Uterus (tissue), 4 donors: Measurements from ENCODE around the gene FAM118B. TPM values are rescaled to one million over a fixed set of nuclear protein-coding genes. Genes with fewer than 3 reads are reported as not detected.

Experiments
- DNase-seq, 2 donors: peaks; one replicate each; pipeline ENCODE4 v3.0.0-alpha.2; 2019 to 2020
- H3K27ac ChIP-seq, 2 donors: fragments of 200-600 bp; sonication (generic); 1 replicate in 1 of 2; 2 replicates in 1 of 2; pipeline ENCODE4 v1.5.1; 2016 to 2018
- H3K27me3 ChIP-seq, 2 donors: fragments of 200-600 bp; sonication (generic); one replicate each; pipeline ENCODE4 v1.5.1; 2018 to 2019; ENCODE audit warnings: control low read depth in 1 of 2
- H3K36me3 ChIP-seq, 2 donors: fragments of 200-600 bp; sonication (generic); one replicate each; pipeline ENCODE4 v1.5.1; 2019; ENCODE audit warnings: control low read depth in 1 of 2
- H3K4me1 ChIP-seq, 2 donors: fragments of 200-600 bp; sonication (generic); one replicate each; pipeline ENCODE4 v1.5.1; 2018 to 2019; ENCODE audit warnings: control low read depth in 1 of 2
- H3K4me3 ChIP-seq, 2 donors: fragments of 200-600 bp; sonication (generic); 1 replicate in 1 of 2; 2 replicates in 1 of 2; pipeline ENCODE4 v1.5.1; 2018 to 2019; ENCODE audit warnings: mild to moderate bottlenecking in 1 of 2
- H3K9me3 ChIP-seq, 2 donors: fragments of 200-600 bp; sonication (generic); one replicate each; pipeline ENCODE4 v1.5.1; 2019; ENCODE audit warnings: control low read depth in 1 of 2
- POLR2A ChIP-seq, 2 donors: fragments of 450-650 bp; IDR thresholded peaks; one replicate each; pipeline ENCODE4 v1.6.1; 2016; ENCODE audit warnings: antibody characterized with exemption in 2 of 2, mild to moderate bottlenecking in 1 of 2, moderate library complexity in 1 of 2
- intact Hi-C: fragments of 100-400 bp; cut with DNase I; formaldehyde crosslinking; loops from one replicate; pipeline ENCODE4 v1.15.1; 2023; ENCODE audit warnings: low total_unique reads
- total RNA-seq, 4 donors: library from RNA; depleted of rRNA in 3 of 4; stranded (reverse); fragments of >200 nt in 3 of 4; gene quantifications; one replicate each; pipeline versions ENCODE4 v1.1.0 to v1.2.4, GENCODE V29; 2014 to 2023
- TF ChIP-seq, protein P1 (sequence below), 4 experiments: fragments of 200-600 bp in 2 of 4; fragments of 450-650 bp in 2 of 4; sonication (generic) in 2 of 4; IDR thresholded peaks; one replicate each; pipeline ENCODE4 v1.5.1; 2016 to 2019; ENCODE audit warnings: antibody characterized with exemption in 4 of 4, mild to moderate bottlenecking in 2 of 4, moderate library complexity in 1 of 4
- donor health status: DM: yes; HTN: yes; CAD: no.

The FAM118B gene
- total RNA-seq, 4 donors from 2014 or later: 14.7 to 31.8 (median 17.8) TPM

DNA sequence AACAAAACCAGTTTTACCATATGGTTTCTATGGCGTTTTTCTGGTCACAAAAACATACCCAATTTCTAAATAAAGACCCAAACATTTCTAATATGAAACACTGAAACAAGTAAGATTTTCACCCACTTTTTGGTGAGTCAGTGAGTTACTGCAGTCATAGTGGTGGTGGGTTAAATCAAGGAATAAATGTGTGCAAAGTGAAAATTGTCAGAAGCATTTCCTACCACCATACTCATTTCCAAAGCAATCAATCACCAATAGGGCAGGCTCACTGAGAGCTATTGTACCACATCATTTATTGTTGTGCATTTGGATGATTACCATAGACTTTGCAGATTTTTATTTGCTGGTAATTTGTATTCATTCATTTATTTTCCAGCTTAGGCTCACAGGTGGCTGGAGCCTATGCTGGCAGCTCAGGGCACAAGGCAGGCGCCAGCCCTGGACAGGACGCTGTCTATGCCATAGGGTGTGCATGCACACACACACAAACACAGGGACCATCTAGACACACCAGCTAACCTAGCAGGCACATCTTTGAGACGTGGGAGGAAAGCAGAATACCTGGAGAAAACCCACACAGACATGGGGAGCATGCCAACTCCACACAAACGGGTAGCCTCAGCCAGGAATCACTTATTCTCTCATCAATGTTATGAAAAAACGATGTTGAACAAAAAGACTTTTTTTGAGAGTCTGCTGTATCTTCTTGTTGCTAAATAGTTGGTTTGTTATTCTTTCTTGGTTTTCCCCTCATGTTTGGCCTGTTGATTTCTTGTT, 5.1 kb downstream of the FAM118B start:
- no peaks in the 10 kb centered on the region for H3K9me3 ChIP-seq
- H3K36me3 ChIP-seq: no peaks in the 10 kb centered on the region
- H3K27ac ChIP-seq: no peak overlapping the region
- H3K4me1 ChIP-seq: no peaks in the 10 kb centered on the region
- DNase-seq: no peak
- no peak for TF ChIP-seq POLR2A (IDR thresholded peaks at IDR 0.05)
- TF ChIP-seq, protein P1, sequence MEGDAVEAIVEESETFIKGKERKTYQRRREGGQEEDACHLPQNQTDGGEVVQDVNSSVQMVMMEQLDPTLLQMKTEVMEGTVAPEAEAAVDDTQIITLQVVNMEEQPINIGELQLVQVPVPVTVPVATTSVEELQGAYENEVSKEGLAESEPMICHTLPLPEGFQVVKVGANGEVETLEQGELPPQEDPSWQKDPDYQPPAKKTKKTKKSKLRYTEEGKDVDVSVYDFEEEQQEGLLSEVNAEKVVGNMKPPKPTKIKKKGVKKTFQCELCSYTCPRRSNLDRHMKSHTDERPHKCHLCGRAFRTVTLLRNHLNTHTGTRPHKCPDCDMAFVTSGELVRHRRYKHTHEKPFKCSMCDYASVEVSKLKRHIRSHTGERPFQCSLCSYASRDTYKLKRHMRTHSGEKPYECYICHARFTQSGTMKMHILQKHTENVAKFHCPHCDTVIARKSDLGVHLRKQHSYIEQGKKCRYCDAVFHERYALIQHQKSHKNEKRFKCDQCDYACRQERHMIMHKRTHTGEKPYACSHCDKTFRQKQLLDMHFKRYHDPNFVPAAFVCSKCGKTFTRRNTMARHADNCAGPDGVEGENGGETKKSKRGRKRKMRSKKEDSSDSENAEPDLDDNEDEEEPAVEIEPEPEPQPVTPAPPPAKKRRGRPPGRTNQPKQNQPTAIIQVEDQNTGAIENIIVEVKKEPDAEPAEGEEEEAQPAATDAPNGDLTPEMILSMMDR (IDR thresholded peaks at IDR 0.05): no peak
- intact Hi-C loops: no loop called here
- no peak overlapping the region for H3K4me3 ChIP-seq
- no peaks in the 10 kb centered on the region for H3K27me3 ChIP-seq

DNA sequence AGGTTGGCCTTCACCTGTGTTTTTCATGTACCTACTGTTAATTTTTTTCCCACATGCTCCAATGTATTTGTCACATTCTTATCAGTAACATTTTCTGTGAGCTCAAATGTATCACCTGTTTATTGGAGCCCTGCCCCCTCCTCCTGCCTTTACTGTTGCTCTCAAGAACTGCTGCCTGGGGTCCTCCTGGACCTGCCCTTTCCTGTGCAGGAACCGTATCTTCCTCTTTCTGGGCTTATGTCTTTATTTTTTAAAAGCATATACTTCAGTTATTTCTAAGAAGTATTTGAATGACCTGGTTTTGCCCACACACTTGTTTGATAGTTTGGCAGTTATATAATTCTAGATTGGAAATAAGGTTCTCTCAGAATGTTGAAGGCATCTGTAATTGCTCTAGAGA, 5.9 kb downstream of the FAM118B start:
- Histone ChIP-seq H3K27me3 (no peaks in the 10 kb centered on the region), H3K4me3 (no peak overlapping the region), H3K36me3 (no peaks in the 10 kb centered on the region), H3K9me3 (no peaks in the 10 kb centered on the region), H3K27ac (no peak overlapping the region), H3K4me1 (no peaks in the 10 kb centered on the region)
- no peak for DNase-seq
- no peak for TF ChIP-seq POLR2A (IDR thresholded peaks at IDR 0.05)
- TF ChIP-seq, protein P1 (IDR thresholded peaks at IDR 0.05): no peak
- intact Hi-C loops: no loop called here

DNA sequence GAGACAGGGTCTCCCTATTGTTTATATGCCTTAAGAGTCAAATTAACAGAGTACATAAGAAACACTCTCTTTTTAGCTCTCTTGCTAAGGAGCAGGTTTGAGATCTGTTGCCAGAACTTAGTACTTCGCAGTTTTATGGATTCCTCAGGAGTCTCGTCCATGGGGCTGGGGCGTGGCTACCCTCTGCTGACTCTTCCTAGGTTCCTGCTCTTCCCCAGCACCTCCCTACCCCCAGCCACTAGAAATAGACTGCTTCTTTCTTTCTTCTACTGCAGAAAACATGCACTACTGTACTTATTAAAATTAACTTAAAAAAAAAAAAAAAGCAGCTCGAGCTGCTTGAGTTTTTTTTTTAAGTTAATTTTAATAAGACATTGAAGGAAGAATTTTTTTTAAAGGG, 8.0 kb downstream of the FAM118B start:
- no peak for DNase-seq
- TF ChIP-seq, protein P1 (IDR thresholded peaks at IDR 0.05): no peak
- H3K27me3 ChIP-seq: no peaks in the 10 kb centered on the region
- no peak overlapping the region for H3K4me3 ChIP-seq
- no peak overlapping the region for H3K27ac ChIP-seq
- H3K36me3 ChIP-seq: no peaks in the 10 kb centered on the region
- H3K9me3 ChIP-seq: no peaks in the 10 kb centered on the region
- H3K4me1 ChIP-seq: no peaks in the 10 kb centered on the region
- intact Hi-C loops: no loop called here

DNA sequence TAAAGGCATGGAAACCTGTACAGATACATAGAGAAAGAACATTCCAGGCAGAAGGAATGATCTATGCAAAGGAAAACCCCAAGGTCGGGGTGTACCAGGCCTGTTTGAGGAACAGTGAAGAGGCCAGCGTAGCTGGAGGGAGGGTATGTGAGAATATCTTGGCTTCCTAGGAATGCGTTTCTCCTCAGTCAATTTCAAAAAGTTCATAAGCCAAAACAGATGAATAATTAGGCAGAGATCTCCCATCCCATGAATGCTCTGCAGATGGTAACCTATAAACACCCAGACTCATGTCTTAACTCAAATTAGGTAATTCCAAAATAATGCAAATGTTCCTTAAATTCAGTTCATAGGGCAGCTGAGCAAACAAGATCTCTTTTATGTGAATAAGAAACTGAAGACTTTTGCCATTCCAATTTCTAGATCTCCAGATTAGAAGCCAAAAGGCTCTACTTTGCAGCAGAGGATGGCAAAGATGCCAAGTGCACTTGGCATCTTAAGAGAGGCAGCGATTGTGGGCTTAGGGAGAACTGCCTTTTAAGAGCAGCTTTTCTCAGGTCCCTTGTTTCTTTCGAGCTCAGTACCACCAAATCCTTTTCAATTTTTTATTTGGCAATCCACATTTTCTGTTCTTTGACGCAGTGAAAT, 13.2 kb downstream of the FAM118B start:
- intact Hi-C loops: no loop called here
- no peaks in the 10 kb centered on the region for H3K36me3 ChIP-seq
- H3K9me3 ChIP-seq: no peaks in the 10 kb centered on the region
- no peak for DNase-seq
- H3K4me1 ChIP-seq: no peaks in the 10 kb centered on the region
- no peak overlapping the region for H3K27ac ChIP-seq
- TF ChIP-seq POLR2A (IDR thresholded peaks at IDR 0.05): no peak
- TF ChIP-seq, protein P1 (IDR thresholded peaks at IDR 0.05): no peak
- H3K4me3 ChIP-seq: no peak overlapping the region
- no peaks in the 10 kb centered on the region for H3K27me3 ChIP-seq

DNA sequence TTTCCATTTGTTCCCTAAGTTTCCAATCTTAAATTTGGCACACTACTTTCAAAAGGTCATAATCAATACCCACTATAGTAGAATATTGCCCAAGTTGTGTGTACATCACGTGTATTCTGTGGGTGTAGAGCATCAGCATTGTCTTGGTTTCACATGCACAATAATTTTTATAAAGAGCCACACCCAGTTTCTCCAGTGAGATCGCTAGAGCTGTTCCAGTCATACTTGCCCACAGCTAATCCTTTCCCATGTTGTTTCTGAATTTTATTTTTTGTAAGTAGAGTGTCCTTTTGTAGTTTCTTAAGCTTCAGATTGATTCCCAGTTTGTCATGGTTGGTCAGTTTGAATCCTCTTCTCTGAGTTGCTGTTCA, 13.7 kb downstream of the FAM118B start:
- H3K36me3 ChIP-seq: no peaks in the 10 kb centered on the region
- intact Hi-C loops: no loop called here
- H3K9me3 ChIP-seq: no peaks in the 10 kb centered on the region
- no peak overlapping the region for H3K4me3 ChIP-seq
- DNase-seq: no peak
- H3K27me3 ChIP-seq: no peaks in the 10 kb centered on the region
- TF ChIP-seq, protein P1 (IDR thresholded peaks at IDR 0.05): no peak
- no peak for TF ChIP-seq POLR2A (IDR thresholded peaks at IDR 0.05)
- no peaks in the 10 kb centered on the region for H3K4me1 ChIP-seq
- H3K27ac ChIP-seq: no peak overlapping the region
